GM23338 (cell line): ENCODE results near the gene PPP2R2B. TPM values are rescaled to one million over a fixed set of nuclear protein-coding genes. Genes with fewer than 3 reads are reported as not detected.
A peak's percentile ranks its signal among the peaks of the same experiment; 100 is the strongest.

ENCODE experiments used
- ATAC-seq: fragments of 200-7000 bp; cut with Tn5 transposase; 3 replicates; pipeline ENCODE4 v1.9.1; 2020
- DNase-seq: peaks from one replicate; pipeline ENCODE4 v3.0.0-alpha.2; 2015; ENCODE audit warnings: low spot score
- H2AFZ ChIP-seq: fragments of 200-600 bp; sonication (generic); 2 replicates; pipeline ENCODE4 v1.8.0; 2016; ENCODE audit warnings: antibody characterized with exemption, mild to moderate bottlenecking, moderate library complexity
- H3F3A ChIP-seq: fragments of 200-600 bp; sonication (generic); replicated peaks from 2 replicates; pipeline ENCODE4 v1.8.0; 2017; ENCODE audit warnings: antibody characterized with exemption, mixed run types, low read depth
- H3K27ac ChIP-seq: fragments of 200-600 bp; sonication (generic); 2 replicates; pipeline ENCODE4 v1.6.1; 2016; ENCODE audit warnings: low read depth
- H3K27me3 ChIP-seq: fragments of 200-600 bp; sonication (generic); 2 replicates; pipeline ENCODE4 v1.8.0; 2016; ENCODE audit warnings: mild to moderate bottlenecking, mixed run types, moderate library complexity; ENCODE audit not compliant: insufficient read depth
- H3K36me3 ChIP-seq: fragments of 200-600 bp; sonication (generic); 2 replicates; pipeline ENCODE4 v1.8.0; 2016; ENCODE audit warnings: mild to moderate bottlenecking; ENCODE audit not compliant: insufficient read depth
- H3K4me1 ChIP-seq: fragments of 200-600 bp; sonication (generic); 2 replicates; pipeline ENCODE4 v1.8.0; 2016; ENCODE audit warnings: mild to moderate bottlenecking, moderate library complexity; ENCODE audit not compliant: insufficient read depth
- H3K4me2 ChIP-seq: fragments of 200-600 bp; sonication (generic); 2 replicates; pipeline ENCODE4 v1.7.1; 2017; ENCODE audit warnings: mixed run types
- H3K4me3 ChIP-seq: fragments of 200-600 bp; sonication (generic); 2 replicates; pipeline ENCODE4 v1.6.1; 2016; ENCODE audit warnings: mixed run types
- H3K79me2 ChIP-seq: fragments of 200-600 bp; sonication (generic); replicated peaks from 2 replicates; pipeline ENCODE4 v1.8.0; 2017; ENCODE audit warnings: mild to moderate bottlenecking; ENCODE audit not compliant: insufficient read depth
- H3K9me2 ChIP-seq: fragments of 200-600 bp; sonication (generic); 2 replicates; pipeline ENCODE4 v1.8.0; 2017; ENCODE audit not compliant: insufficient read depth
- H4K20me1 ChIP-seq: fragments of 200-600 bp; sonication (generic); replicated peaks from 2 replicates; pipeline ENCODE4 v1.8.0; 2017; ENCODE audit warnings: mild to moderate bottlenecking; ENCODE audit not compliant: insufficient read depth
- H3K27ac Mint-ChIP-seq: 2 replicates; pipeline ENCODE4 v1.8.0; 2020; ENCODE audit warnings: inconsistent platforms, mild to moderate bottlenecking, moderate library complexity, mixed read lengths
- H3K27me3 Mint-ChIP-seq: 3 replicates; pipeline ENCODE4 v1.8.0; 2022; ENCODE audit warnings: low read depth, mild to moderate bottlenecking, moderate library complexity, mixed read lengths, inconsistent platforms; ENCODE audit not compliant: insufficient read depth, poor library complexity
- H3K36me3 Mint-ChIP-seq: 3 replicates; pipeline ENCODE4 v1.8.0; 2021; ENCODE audit warnings: low read depth, mild to moderate bottlenecking, inconsistent platforms, moderate library complexity, mixed read lengths
- H3K4me1 Mint-ChIP-seq: 3 replicates; pipeline ENCODE4 v1.8.0; 2020; ENCODE audit warnings: mild to moderate bottlenecking, inconsistent platforms, mixed read lengths
- H3K4me3 Mint-ChIP-seq: 3 replicates; pipeline ENCODE4 v1.8.0; 2021; ENCODE audit warnings: moderate library complexity, mild to moderate bottlenecking, inconsistent platforms, mixed read lengths
- H3K9me3 Mint-ChIP-seq: 3 replicates; pipeline ENCODE4 v1.8.0; 2020; ENCODE audit warnings: moderate library complexity, mild to moderate bottlenecking, inconsistent platforms, mixed read lengths
- CREB1 ChIP-seq: fragments of 250-450 bp; sonication (Bioruptor Pico); IDR thresholded peaks from 2 replicates; pipeline ENCODE4 v1.5.0; 2020; ENCODE audit warnings: low read depth, mild to moderate bottlenecking, moderate library complexity
- EZH2 ChIP-seq: fragments of 200-600 bp; sonication (generic); IDR thresholded peaks from one replicate; pipeline ENCODE4 v1.8.0; 2017; ENCODE audit warnings: antibody characterized with exemption, mild to moderate bottlenecking, low read depth; ENCODE audit not compliant: unreplicated experiment
- EZH2phosphoT487 ChIP-seq: fragments of 200-600 bp; sonication (generic); IDR thresholded peaks from one replicate; pipeline ENCODE4 v1.8.1; 2018; ENCODE audit warnings: antibody characterized with exemption; ENCODE audit not compliant: unreplicated experiment
- JUNB ChIP-seq: IDR thresholded peaks from one replicate; pipeline ENCODE4 v1.6.1; 2016; ENCODE audit warnings: antibody characterized with exemption; ENCODE audit not compliant: unreplicated experiment
- NANOG ChIP-seq: IDR thresholded peaks from 2 replicates; pipeline ENCODE4 v1.6.1; 2016; ENCODE audit warnings: antibody characterized with exemption, borderline replicate concordance
- POLR2AphosphoS5 ChIP-seq: IDR thresholded peaks from 2 replicates; pipeline ENCODE4 v1.6.1; 2016; ENCODE audit warnings: antibody characterized with exemption, low read depth
- ZNF114 ChIP-seq: fragments of 250-450 bp; sonication (Bioruptor Pico); IDR thresholded peaks from 2 replicates; pipeline ENCODE4 v1.5.0; 2020; ENCODE audit warnings: mild to moderate bottlenecking, moderate library complexity
- ZNF331 ChIP-seq: fragments of 250-450 bp; sonication (Bioruptor Pico); IDR thresholded peaks from 2 replicates; pipeline ENCODE4 v1.5.0; 2020; ENCODE audit warnings: low read depth, mild to moderate bottlenecking, moderate library complexity
- polyA plus RNA-seq: library from polyadenylated mRNA; unstranded; fragments of >200 nt; fragmentation: Nextera tagmentation; extraction: Ambion mirVana; gene quantifications from 2 replicates; pipeline ENCODE4 v1.2.1, GENCODE V29; 2016
- total RNA-seq: library from RNA; depleted of rRNA; stranded (reverse); fragments of >200 nt; shearing (Covaris generic); gene quantifications from 2 replicates; pipeline ENCODE4 v1.2.3, GENCODE V29; 2014
- TF ChIP-seq, protein P1 (sequence below), 2 experiments: fragments of 200-600 bp in 1 of 2; sonication (generic) in 1 of 2; conservative IDR thresholded peaks; 2 replicates each; pipeline versions ENCODE4 v1.5.1 to v1.6.1; 2016 to 2017; ENCODE audit warnings: antibody characterized with exemption in 2 of 2, low read depth in 2 of 2, mild to moderate bottlenecking in 2 of 2, moderate library complexity in 1 of 2
- TF ChIP-seq, protein P2 (sequence below): IDR thresholded peaks from one replicate; pipeline ENCODE4 v1.6.1; 2018; ENCODE audit warnings: antibody characterized with exemption; ENCODE audit not compliant: unreplicated experiment
- TF ChIP-seq, protein P3 (sequence below): IDR thresholded peaks from 2 replicates; pipeline ENCODE4 v1.6.1; 2016; ENCODE audit warnings: antibody characterized with exemption

Gene PPP2R2B
- total and polyA plus RNA-seq, 2 experiments from 2014 or later, result 21.3 to 33.9 TPM

DNA sequence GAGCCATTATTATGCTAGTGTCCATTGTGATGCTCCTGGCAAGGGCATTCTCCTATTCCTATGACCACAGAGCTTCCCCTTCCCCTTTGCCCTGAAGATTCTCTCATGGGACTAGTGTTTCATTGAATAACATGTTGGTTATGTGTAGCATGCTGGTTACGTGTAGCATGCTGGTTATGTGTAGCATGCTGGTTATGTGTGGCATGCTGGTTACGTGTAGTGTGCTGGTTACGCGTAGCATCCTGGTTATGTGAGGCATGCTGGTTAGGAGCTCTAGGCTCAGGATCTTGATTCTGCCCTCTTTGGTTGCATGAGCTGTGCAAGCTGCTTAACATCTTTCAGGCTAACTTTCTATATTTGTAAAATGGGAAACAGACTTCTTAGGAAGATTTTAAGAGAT, 316.1 kb downstream of the PPP2R2B start:
- H3K4me1 ChIP-seq, result peaks cover 12% of the 10 kb centered on the region
- no peak overlapping the region for H3K4me3 ChIP-seq
- Mint-ChIP-seq H3K27ac (no peak overlapping the region), H3K27me3 (peaks cover 2% of the 10 kb centered on the region), H3K9me3 (peaks cover 8% of the 10 kb centered on the region; the same call in 2 of the 3 replicates), H3K36me3 (peaks cover 6% of the 10 kb centered on the region; the same call in 2 of the 3 replicates), H3K4me3 (no peak overlapping the region), H3K4me1 (peaks cover 16% of the 10 kb centered on the region)
- peaks cover 3% of the 10 kb centered on the region; the same call in 1 of the 2 replicates for H3K9me2 ChIP-seq
- no peaks in the 10 kb centered on the region for H3F3A ChIP-seq
- no peaks in the 10 kb centered on the region for H3K36me3 ChIP-seq
- peak; percentile 23; the same call in 1 of the 3 replicates for ATAC-seq
- no peak for DNase-seq
- no peaks in the 10 kb centered on the region for H4K20me1 ChIP-seq
- H3K79me2 ChIP-seq, result no peaks in the 10 kb centered on the region
- no peak overlapping the region for H3K27ac ChIP-seq
- no peak overlapping the region for H3K4me2 ChIP-seq
- no peaks in the 10 kb centered on the region for H3K27me3 ChIP-seq
- no peak overlapping the region for H2AFZ ChIP-seq
- TF ChIP-seq, protein P1, sequence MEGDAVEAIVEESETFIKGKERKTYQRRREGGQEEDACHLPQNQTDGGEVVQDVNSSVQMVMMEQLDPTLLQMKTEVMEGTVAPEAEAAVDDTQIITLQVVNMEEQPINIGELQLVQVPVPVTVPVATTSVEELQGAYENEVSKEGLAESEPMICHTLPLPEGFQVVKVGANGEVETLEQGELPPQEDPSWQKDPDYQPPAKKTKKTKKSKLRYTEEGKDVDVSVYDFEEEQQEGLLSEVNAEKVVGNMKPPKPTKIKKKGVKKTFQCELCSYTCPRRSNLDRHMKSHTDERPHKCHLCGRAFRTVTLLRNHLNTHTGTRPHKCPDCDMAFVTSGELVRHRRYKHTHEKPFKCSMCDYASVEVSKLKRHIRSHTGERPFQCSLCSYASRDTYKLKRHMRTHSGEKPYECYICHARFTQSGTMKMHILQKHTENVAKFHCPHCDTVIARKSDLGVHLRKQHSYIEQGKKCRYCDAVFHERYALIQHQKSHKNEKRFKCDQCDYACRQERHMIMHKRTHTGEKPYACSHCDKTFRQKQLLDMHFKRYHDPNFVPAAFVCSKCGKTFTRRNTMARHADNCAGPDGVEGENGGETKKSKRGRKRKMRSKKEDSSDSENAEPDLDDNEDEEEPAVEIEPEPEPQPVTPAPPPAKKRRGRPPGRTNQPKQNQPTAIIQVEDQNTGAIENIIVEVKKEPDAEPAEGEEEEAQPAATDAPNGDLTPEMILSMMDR (conservative IDR thresholded peaks at IDR 0.05; ENCODE audit: low read depth in 2 of 2), result no peak
- TF ChIP-seq POLR2AphosphoS5, result no peak
- no peak for TF ChIP-seq JUNB
- TF ChIP-seq NANOG, result no peak
- TF ChIP-seq ZNF331 (CRISPR knock-in tag), result no peak
- TF ChIP-seq EZH2phosphoT487, result no peak
- TF ChIP-seq, protein P2, sequence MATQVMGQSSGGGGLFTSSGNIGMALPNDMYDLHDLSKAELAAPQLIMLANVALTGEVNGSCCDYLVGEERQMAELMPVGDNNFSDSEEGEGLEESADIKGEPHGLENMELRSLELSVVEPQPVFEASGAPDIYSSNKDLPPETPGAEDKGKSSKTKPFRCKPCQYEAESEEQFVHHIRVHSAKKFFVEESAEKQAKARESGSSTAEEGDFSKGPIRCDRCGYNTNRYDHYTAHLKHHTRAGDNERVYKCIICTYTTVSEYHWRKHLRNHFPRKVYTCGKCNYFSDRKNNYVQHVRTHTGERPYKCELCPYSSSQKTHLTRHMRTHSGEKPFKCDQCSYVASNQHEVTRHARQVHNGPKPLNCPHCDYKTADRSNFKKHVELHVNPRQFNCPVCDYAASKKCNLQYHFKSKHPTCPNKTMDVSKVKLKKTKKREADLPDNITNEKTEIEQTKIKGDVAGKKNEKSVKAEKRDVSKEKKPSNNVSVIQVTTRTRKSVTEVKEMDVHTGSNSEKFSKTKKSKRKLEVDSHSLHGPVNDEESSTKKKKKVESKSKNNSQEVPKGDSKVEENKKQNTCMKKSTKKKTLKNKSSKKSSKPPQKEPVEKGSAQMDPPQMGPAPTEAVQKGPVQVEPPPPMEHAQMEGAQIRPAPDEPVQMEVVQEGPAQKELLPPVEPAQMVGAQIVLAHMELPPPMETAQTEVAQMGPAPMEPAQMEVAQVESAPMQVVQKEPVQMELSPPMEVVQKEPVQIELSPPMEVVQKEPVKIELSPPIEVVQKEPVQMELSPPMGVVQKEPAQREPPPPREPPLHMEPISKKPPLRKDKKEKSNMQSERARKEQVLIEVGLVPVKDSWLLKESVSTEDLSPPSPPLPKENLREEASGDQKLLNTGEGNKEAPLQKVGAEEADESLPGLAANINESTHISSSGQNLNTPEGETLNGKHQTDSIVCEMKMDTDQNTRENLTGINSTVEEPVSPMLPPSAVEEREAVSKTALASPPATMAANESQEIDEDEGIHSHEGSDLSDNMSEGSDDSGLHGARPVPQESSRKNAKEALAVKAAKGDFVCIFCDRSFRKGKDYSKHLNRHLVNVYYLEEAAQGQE, result no peak
- TF ChIP-seq ZNF114 (CRISPR knock-in tag), result no peak
- TF ChIP-seq EZH2, result no peak
- no peak for TF ChIP-seq CREB1

DNA sequence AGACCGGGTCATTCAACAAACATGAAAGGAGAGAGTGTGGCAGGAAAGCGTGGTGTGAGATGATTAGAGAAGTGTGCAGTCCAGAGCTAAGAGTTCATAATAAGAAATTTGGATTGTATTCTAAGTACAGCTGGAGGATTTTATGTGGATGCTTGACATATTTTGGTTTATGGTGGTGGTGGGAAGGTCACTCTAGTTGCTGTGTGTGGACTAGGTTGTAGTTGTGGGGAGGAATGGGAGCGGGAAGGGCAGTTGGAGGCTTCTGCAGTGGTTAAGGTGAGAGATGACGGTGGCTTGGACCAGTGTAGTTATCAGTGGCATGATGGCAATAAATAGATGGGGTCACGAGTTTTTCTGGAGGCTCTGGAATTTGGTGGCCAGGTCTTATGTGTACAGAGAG, 316.8 kb downstream of the PPP2R2B start:
- H3K27me3 ChIP-seq, result no peaks in the 10 kb centered on the region
- H3K4me3 Mint-ChIP-seq, result no peak overlapping the region
- H3K27ac Mint-ChIP-seq, result no peak overlapping the region
- no peaks in the 10 kb centered on the region for H3K36me3 ChIP-seq
- H2AFZ ChIP-seq, result no peak overlapping the region
- peaks cover 12% of the 10 kb centered on the region for H3K4me1 ChIP-seq
- peaks cover 3% of the 10 kb centered on the region; the same call in 1 of the 2 replicates for H3K9me2 ChIP-seq
- ATAC-seq, result no peak
- peaks cover 6% of the 10 kb centered on the region; the same call in 2 of the 3 replicates for H3K36me3 Mint-ChIP-seq
- no peak for DNase-seq
- no peaks in the 10 kb centered on the region for H3K79me2 ChIP-seq
- peaks cover 16% of the 10 kb centered on the region for H3K4me1 Mint-ChIP-seq
- H3K27me3 Mint-ChIP-seq, result peaks cover 2% of the 10 kb centered on the region
- TF ChIP-seq, protein P3, sequence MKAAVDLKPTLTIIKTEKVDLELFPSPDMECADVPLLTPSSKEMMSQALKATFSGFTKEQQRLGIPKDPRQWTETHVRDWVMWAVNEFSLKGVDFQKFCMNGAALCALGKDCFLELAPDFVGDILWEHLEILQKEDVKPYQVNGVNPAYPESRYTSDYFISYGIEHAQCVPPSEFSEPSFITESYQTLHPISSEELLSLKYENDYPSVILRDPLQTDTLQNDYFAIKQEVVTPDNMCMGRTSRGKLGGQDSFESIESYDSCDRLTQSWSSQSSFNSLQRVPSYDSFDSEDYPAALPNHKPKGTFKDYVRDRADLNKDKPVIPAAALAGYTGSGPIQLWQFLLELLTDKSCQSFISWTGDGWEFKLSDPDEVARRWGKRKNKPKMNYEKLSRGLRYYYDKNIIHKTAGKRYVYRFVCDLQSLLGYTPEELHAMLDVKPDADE, result no peak
- TF ChIP-seq JUNB (no peak), CREB1 (no peak)
- no peak overlapping the region for H3K4me3 ChIP-seq
- no peak overlapping the region for H3K4me2 ChIP-seq
- peaks cover 9% of the 10 kb centered on the region; the same call in 2 of the 3 replicates for H3K9me3 Mint-ChIP-seq
- no peaks in the 10 kb centered on the region for H4K20me1 ChIP-seq
- H3K27ac ChIP-seq, result no peak overlapping the region
- H3F3A ChIP-seq, result no peaks in the 10 kb centered on the region
